HCT116 (cell line): ENCODE measurements around the gene BTBD2. TPM values are rescaled to one million over a fixed set of nuclear protein-coding genes. Genes with fewer than 3 reads are reported as not detected.

Source experiments
- ATAC-seq: fragments of 200-7000 bp; cut with Tn5 transposase; 2 replicates; pipeline ENCODE4 v1.9.1; 2020; ENCODE audit warnings: mild to moderate bottlenecking, moderate library complexity
- Bru-seq: library from RNA; stranded (reverse); fragments of 400-500 nt; gene quantifications from one replicate; lab custom pipeline; 2021; lab: Mats Ljungman, UMichigan
- BruChase-seq, 2 experiments: library from RNA; stranded (reverse); fragments of 400-500 nt; gene quantifications; one replicate each; lab custom pipeline; 2021; lab: Mats Ljungman, UMichigan
- BruUV-seq: library from RNA; stranded (reverse); fragments of 400-500 nt; replicated peaks from 2 replicates; lab custom pipeline; 2021; lab: Mats Ljungman, UMichigan
- CTCF ChIA-PET: fragments of 300-600 bp; sonication (Branson Sonifier 250); formaldehyde crosslinking; loops from one replicate; lab custom pipeline; 2021; ENCODE audit warnings: antibody characterized with exemption; lab: Charles Lee
- POLR2A ChIA-PET: fragments of 300-600, 350-600 bp; sonication (Branson Sonifier 250); formaldehyde crosslinking; loops from one replicate; lab custom pipeline; 2021; ENCODE audit warnings: antibody characterized with exemption; lab: Charles Lee
- RAD21 ChIA-PET, 2 experiments: fragments of 300-600 bp; sonication (Branson Sonifier 250); formaldehyde crosslinking; loops; one replicate each; lab custom pipeline; 2023; ENCODE audit warnings: low total read pairs in 2 of 2; ENCODE audit not compliant: uncharacterized antibody in 2 of 2, unreplicated experiment in 2 of 2, low non-redundant PET in 1 of 2; lab: Charles Lee
- DNase-seq: peaks from one replicate; pipeline ENCODE4 v3.0.0-alpha.2; 2010; ENCODE audit warnings: low read depth, low spot score
- H2AFZ ChIP-seq: fragments of 200-600 bp; shearing (Covaris generic), sonication (generic); 2 replicates; pipeline ENCODE4 v1.6.1; 2017; ENCODE audit warnings: low read depth, mixed run types, mixed read lengths, antibody characterized with exemption, low read length; ENCODE audit not compliant: poor library complexity, severe bottlenecking
- H3K27ac ChIP-seq: 2 replicates; pipeline ENCODE4 v1.5.1; 2012; ENCODE audit warnings: low read depth, low read length
- H3K27me3 ChIP-seq: fragments of 200-600 bp; sonication (generic); 2 replicates; pipeline ENCODE4 v1.6.1; 2016; ENCODE audit warnings: mixed run types, low read length, mixed read lengths; ENCODE audit not compliant: insufficient read depth
- H3K36me3 ChIP-seq, 2 experiments: fragments of 200-500 bp in 1 of 2; fragments of 200-600 bp in 1 of 2; sonication (Bioruptor generic) in 1 of 2; sonication (generic) in 1 of 2; 2 replicates each; pipeline versions ENCODE4 v1.5.1 to v1.6.1; 2014 to 2016; ENCODE audit warnings: low read length in 2 of 2, inconsistent platforms in 1 of 2, mixed read lengths in 1 of 2, mixed run types in 1 of 2; ENCODE audit not compliant: insufficient read depth in 2 of 2, control insufficient read depth in 1 of 2
- H3K4me1 ChIP-seq, 2 experiments: fragments of 200-600 bp in 1 of 2; sonication (generic) in 1 of 2; 2 replicates each; pipeline versions ENCODE4 v1.5.1 to v1.6.1; 2012 to 2017; ENCODE audit warnings: low read length in 2 of 2, inconsistent platforms in 1 of 2, mild to moderate bottlenecking in 1 of 2, mixed read lengths in 1 of 2, mixed run types in 1 of 2, moderate library complexity in 1 of 2; ENCODE audit not compliant: insufficient read depth in 2 of 2, control insufficient read depth in 1 of 2
- H3K4me2 ChIP-seq: fragments of 200-600 bp; sonication (generic); 2 replicates; pipeline ENCODE4 v1.6.1; 2017; ENCODE audit warnings: mixed run types, low read length, mixed read lengths
- H3K4me3 ChIP-seq, 2 experiments: fragments of 200-600 bp in 1 of 2; sonication (generic) in 1 of 2; replicated peaks in 1 of 2; 2 replicates each; pipeline ENCODE4 v1.5.1; 2011 to 2016; ENCODE audit warnings: low read length in 2 of 2, control low read depth in 1 of 2, low read depth in 1 of 2, mild to moderate bottlenecking in 1 of 2, mixed read lengths in 1 of 2, mixed run types in 1 of 2
- H3K79me2 ChIP-seq: fragments of 200-600 bp; sonication (generic); 2 replicates; pipeline ENCODE4 v1.6.1; 2017; ENCODE audit warnings: mild to moderate bottlenecking, mixed run types, low read length, moderate library complexity, mixed read lengths; ENCODE audit not compliant: insufficient read depth
- H3K9ac ChIP-seq: fragments of 200-600 bp; sonication (generic); 2 replicates; pipeline ENCODE4 v1.6.1; 2016; ENCODE audit warnings: low read length, mixed read lengths
- H3K9me2 ChIP-seq: fragments of 200-600 bp; sonication (generic), shearing (Covaris generic); 2 replicates; pipeline ENCODE4 v1.6.1; 2017; ENCODE audit warnings: mixed run types, mild to moderate bottlenecking, moderate library complexity; ENCODE audit not compliant: insufficient read depth
- H3K9me3 ChIP-seq, 2 experiments: fragments of 200-500 bp in 1 of 2; fragments of 200-600 bp in 1 of 2; sonication (Bioruptor generic) in 1 of 2; sonication (generic) in 1 of 2; 2 replicates each; pipeline ENCODE4 v1.6.1; 2014 to 2017; ENCODE audit warnings: low read length in 2 of 2, mixed read lengths in 2 of 2, inconsistent platforms in 1 of 2, low read depth in 1 of 2, mild to moderate bottlenecking in 1 of 2, mixed run types in 1 of 2, moderate library complexity in 1 of 2; ENCODE audit not compliant: control insufficient read depth in 1 of 2, insufficient read depth in 1 of 2
- H4K20me1 ChIP-seq: fragments of 200-600 bp; sonication (generic), shearing (Covaris generic); 2 replicates; pipeline ENCODE4 v1.6.1; 2017; ENCODE audit warnings: mixed run types, mild to moderate bottlenecking, moderate library complexity; ENCODE audit not compliant: insufficient read depth
- EGR1 ChIP-seq: IDR thresholded peaks from 2 replicates; pipeline ENCODE4 v1.6.1; 2012; ENCODE audit warnings: low read depth
- ELF1 ChIP-seq: IDR thresholded peaks from 2 replicates; pipeline ENCODE4 v1.6.1; 2012; ENCODE audit warnings: low read depth, borderline replicate concordance
- MAX ChIP-seq: IDR thresholded peaks from 2 replicates; pipeline ENCODE4 v1.6.1; 2012
- POLR2A ChIP-seq: IDR thresholded peaks from 2 replicates; pipeline ENCODE4 v1.7.0; 2011; ENCODE audit warnings: borderline replicate concordance; ENCODE audit not compliant: insufficient read depth, insufficient read length; ENCODE audit errors: extremely low read depth
- POLR2AphosphoS5 ChIP-seq: IDR thresholded peaks from 2 replicates; pipeline ENCODE4 v1.6.1; 2011; ENCODE audit warnings: mild to moderate bottlenecking, low read depth, low read length, moderate library complexity
- SIN3A ChIP-seq: IDR thresholded peaks from 2 replicates; pipeline ENCODE4 v1.6.1; 2012; ENCODE audit warnings: low read depth
- YY1 ChIP-seq: IDR thresholded peaks from 2 replicates; pipeline ENCODE4 v1.6.1; 2011; ENCODE audit warnings: low read length, low read depth, moderate library complexity, mild to moderate bottlenecking; ENCODE audit not compliant: insufficient replicate concordance; ENCODE audit errors: extremely low read depth
- intact Hi-C: fragments of 100-400 bp; cut with micrococcal nuclease; formaldehyde crosslinking; loops from 2 replicates; pipeline ENCODE4 v1.10.0; 2022
- long read RNA-seq: library from polyadenylated mRNA; unstranded; transcript quantifications from one replicate; pipeline ENCODE4 v2.0.0, GENCODE V29; 2021; ENCODE audit not compliant: unreplicated experiment
- polyA plus RNA-seq: library from polyadenylated mRNA; unstranded; fragments of >200 nt; gene quantifications from 2 replicates; pipeline ENCODE4 v1.2.1, GENCODE V29; 2012; ENCODE audit warnings: missing spikeins
- total RNA-seq: library from RNA; stranded (reverse); gene quantifications from one replicate; pipeline ENCODE4 v1.2.1, GENCODE V29; 2021; ENCODE audit not compliant: unreplicated experiment

Gene BTBD2
- total RNA-seq: 112 TPM
- polyA plus RNA-seq: 136 and 158 TPM in 2 replicates
- Bru-seq, nascent RNA: percentile 63 among the genes with signal in this experiment
- percentile 74 among the genes with signal in this experiment for BruChase-seq, experiment 1, labeled RNA remaining after a 6-hour chase
- percentile 66 among the genes with signal in this experiment for BruChase-seq, experiment 2, labeled RNA remaining after a 2-hour chase
- long read RNA-seq, transcript BTBD2-201 (9 exons, 2,649 nt): major isoform, 86 of 224 reads
- long read RNA-seq, partial matches to known transcripts: 71 of 224 reads
- long read RNA-seq, other reads (novel, unspliced or antisense): 62 of 224 reads

- TF ChIP-seq POLR2AphosphoS5: peak; percentile 58
- no peak; the same call in 1 of the 2 replicates for TF ChIP-seq MAX
- TF ChIP-seq SIN3A: no peak
- peak; percentile 78; the same call in 1 of the 2 replicates for TF ChIP-seq EGR1
- TF ChIP-seq YY1: peak; percentile 95
- no peak for TF ChIP-seq ELF1
- no peak for TF ChIP-seq POLR2A
- no TSS peak for BruUV-seq
- Histone ChIP-seq H3K27ac (peak within 1 kb of the TSS; percentile 80), H4K20me1 (no peaks in the 10 kb centered on the region), H3K79me2 (peaks cover 38% of the 10 kb centered on the region), H3K4me3 (peak within 1 kb of the TSS; percentile 77 to 79), H3K9ac (peak within 1 kb of the TSS; percentile 82), H3K4me2 (peak within 1 kb of the TSS; percentile 82), H3K27me3 (no peaks in the 10 kb centered on the region), H3K36me3 (no peaks in the 10 kb centered on the region), H3K4me1 (peaks cover 6 to 22% of the 10 kb centered on the region in 2 experiments; a peak in 3 of 4 replicates), H3K9me2 (no peaks in the 10 kb centered on the region), H3K9me3 (no peaks in the 10 kb centered on the region), H2AFZ (no peak within 1 kb of the TSS)
- POLR2A ChIA-PET: no interaction called here
- ATAC-seq: peak; percentile 44
- CTCF ChIA-PET: interaction anchor here (0.5 kb wide), 1 partner anchor 76 kb away, joined by 3 read pairs; no protein-coding TSS in a partner anchor
- intact Hi-C loops: loop anchor here (5.0 kb wide), 1 partner anchor 137 kb away; the partner anchor contains the start of gene AP3D1
- peak; percentile 86 for DNase-seq
- RAD21 ChIA-PET: no interaction called here
Observed at GRCh38 chr19:2015608-2015950, at the start of gene BTBD2. BTBD2 (minus strand) TSS chr19:2015714; CDS start chr19:2015703, 11 bp downstream.
